AG04449 (cell line): Measurements from ENCODE around the gene GNAL.

Experiments used
- CTCF ChIA-PET: fragments of 350-600 bp; formaldehyde crosslinking; extraction: SDS; loops from one replicate; lab custom pipeline; 2021; ENCODE audit warnings: antibody characterized with exemption; lab: Yijun Ruan, JAX
- POLR2A ChIA-PET: fragments of 400-600, 350-600 bp; formaldehyde crosslinking; extraction: SDS; loops from one replicate; lab custom pipeline; 2020; ENCODE audit warnings: antibody characterized with exemption, inconsistent platforms; lab: Yijun Ruan, JAX
- DNase-seq: peaks from one replicate; pipeline ENCODE4 v3.0.0-alpha.2; 2010; ENCODE audit warnings: low read depth, low spot score
- H3K4me3 ChIP-seq: 2 replicates; pipeline ENCODE4 v1.5.1; 2011; ENCODE audit warnings: low read depth, mild to moderate bottlenecking, control low read depth, low read length
- CTCF ChIP-seq: IDR thresholded peaks from one replicate; pipeline ENCODE4 v1.5.1; 2011; ENCODE audit warnings: mild to moderate bottlenecking, moderate library complexity, low read length, control low read depth, inconsistent platforms; ENCODE audit not compliant: insufficient read depth; ENCODE audit errors: missing control alignments

Gene GNAL

GRCh38 chr18:11739893-11740292 lies 50.8 kb downstream of the GNAL start:
- POLR2A ChIA-PET: no interaction called here
- DNase-seq: no peak
- no peak overlapping the region for H3K4me3 ChIP-seq
- CTCF ChIA-PET: interaction anchor here (1.6 to 3.3 kb wide), 2 partner anchors 8 to 11 kb away, joined by 5 to 22 read pairs; no protein-coding TSS in a partner anchor
- TF ChIP-seq CTCF: no peak

DNA sequence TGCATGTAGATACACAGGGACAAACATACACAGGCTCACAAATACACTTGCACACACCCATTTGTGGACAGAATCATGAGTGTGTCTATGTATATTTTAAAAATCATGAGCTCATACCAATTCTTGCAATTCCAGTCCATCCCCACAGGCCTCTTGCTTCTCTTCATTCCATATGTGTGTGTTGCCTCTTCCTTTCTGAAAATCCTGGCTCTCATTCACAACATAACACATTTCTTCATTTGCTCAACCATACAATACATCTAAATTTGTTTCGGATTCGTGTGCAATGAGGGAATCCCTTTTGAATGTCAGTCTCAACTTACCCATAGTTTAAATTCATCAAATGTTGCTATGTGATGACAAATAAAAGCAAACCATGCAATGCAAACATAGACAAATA lies 51.4 kb downstream of the GNAL start:
- CTCF ChIA-PET: interaction anchor here (0.9 to 3.3 kb wide), 3 partner anchors 9 to 255 kb away, joined by 4 to 22 read pairs (median 5); no protein-coding TSS in a partner anchor
- POLR2A ChIA-PET: no interaction called here
- DNase-seq: no peak
- TF ChIP-seq CTCF: no peak
- H3K4me3 ChIP-seq: no peak overlapping the region

GRCh38 chr18:11741505-11742145 lies 52.6 kb downstream of the GNAL start:
- H3K4me3 ChIP-seq: no peak overlapping the region
- ChIA-PET POLR2A (no interaction called here), CTCF (interaction anchor here (3.3 kb wide), 1 partner anchor 10 kb away, joined by 22 read pairs; no protein-coding TSS in a partner anchor)
- no peak for DNase-seq
- TF ChIP-seq CTCF: peak; percentile 24

DNA sequence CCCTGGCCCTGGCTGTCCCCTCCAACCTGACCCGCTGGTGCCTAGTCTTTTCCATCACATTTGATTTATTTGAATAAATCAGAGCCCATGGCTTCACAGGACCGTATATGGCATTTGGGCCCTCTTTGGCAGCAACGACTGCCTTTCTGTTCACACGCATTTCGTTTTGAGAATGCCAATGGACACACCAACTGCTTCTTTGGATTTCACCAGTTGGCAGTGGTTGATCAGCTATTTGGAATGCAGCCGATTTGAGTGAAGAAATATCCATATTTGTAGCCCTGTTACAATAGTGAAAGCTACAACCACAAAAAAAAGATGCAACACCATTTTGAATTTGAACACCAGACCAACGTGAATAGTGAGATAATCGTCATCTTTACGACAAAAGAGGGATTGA lies 56.5 kb downstream of the GNAL start:
- no peak overlapping the region for H3K4me3 ChIP-seq
- CTCF ChIA-PET: interaction anchor here (1.2 to 1.8 kb wide), 3 partner anchors 8 to 192 kb away, joined by 4 to 11 read pairs (median 4); no protein-coding TSS in a partner anchor
- TF ChIP-seq CTCF: no peak
- POLR2A ChIA-PET: no interaction called here
- no peak for DNase-seq

GRCh38 chr18:11747286-11747685 lies 58.2 kb downstream of the GNAL start:
- CTCF ChIA-PET: no interaction called here
- TF ChIP-seq CTCF: no peak
- no peak overlapping the region for H3K4me3 ChIP-seq
- DNase-seq: no peak
- POLR2A ChIA-PET: no interaction called here

DNA sequence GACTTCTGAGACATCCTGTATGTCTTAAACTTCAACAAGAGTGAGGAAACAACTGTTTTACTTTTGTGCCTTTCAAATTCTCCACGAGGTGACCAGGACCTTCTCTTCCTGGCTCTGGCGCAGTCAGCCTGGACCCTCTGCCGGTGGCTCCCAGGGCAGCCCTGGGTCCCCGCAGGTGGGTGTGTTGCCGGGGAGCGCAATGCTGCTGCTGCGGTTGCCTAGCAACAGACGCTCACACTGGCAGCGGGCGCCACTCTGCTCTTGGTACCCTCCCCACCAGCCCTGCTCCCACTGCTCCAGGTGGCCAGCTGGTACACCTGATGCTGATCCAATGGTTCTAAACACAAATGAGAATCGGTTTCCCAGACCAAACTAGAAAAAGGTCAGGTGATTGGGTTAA lies 58.7 kb downstream of the GNAL start:
- no peak for DNase-seq
- H3K4me3 ChIP-seq: no peak overlapping the region
- CTCF ChIA-PET: no interaction called here
- TF ChIP-seq CTCF: no peak
- POLR2A ChIA-PET: no interaction called here
